ENCODE data around the gene OR6M1.

OR6M1 gene, protein sequence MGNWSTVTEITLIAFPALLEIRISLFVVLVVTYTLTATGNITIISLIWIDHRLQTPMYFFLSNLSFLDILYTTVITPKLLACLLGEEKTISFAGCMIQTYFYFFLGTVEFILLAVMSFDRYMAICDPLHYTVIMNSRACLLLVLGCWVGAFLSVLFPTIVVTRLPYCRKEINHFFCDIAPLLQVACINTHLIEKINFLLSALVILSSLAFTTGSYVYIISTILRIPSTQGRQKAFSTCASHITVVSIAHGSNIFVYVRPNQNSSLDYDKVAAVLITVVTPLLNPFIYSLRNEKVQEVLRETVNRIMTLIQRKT

DNA sequence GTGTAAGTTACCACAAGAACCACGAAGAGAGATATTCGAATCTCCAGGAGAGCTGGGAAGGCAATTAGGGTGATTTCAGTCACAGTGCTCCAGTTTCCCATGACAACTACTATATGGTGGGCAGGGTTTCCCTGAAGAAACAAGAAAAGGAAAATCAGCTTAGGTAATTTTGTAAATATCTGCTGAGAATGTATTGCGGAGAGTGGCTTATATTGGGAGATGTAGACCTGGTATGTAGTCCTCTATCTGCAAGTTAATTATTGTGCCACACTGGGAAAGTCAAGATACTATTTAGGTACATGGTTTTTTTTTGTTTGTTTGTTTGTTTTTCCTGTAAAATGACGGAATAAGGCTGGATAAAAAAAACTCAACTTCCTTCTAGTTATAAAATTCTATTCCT is at the start of gene OR6M1:
Gene OR6M1 (minus strand): TSS at position 101 of the 400 bp plus-strand sequence. CDS start 0 bp downstream, at position 101.
- no peaks in the 10 kb centered on the region for H3K9me3 ChIP-seq (ENCODE audit: control insufficient read depth, insufficient read depth, low read depth, low read length)
- CTCF ChIA-PET: no interaction called here
- H3K4me1 ChIP-seq (ENCODE audit: control insufficient read depth, insufficient read depth, low read length): no peaks in the 10 kb centered on the region
- TF ChIP-seq, protein P1, sequence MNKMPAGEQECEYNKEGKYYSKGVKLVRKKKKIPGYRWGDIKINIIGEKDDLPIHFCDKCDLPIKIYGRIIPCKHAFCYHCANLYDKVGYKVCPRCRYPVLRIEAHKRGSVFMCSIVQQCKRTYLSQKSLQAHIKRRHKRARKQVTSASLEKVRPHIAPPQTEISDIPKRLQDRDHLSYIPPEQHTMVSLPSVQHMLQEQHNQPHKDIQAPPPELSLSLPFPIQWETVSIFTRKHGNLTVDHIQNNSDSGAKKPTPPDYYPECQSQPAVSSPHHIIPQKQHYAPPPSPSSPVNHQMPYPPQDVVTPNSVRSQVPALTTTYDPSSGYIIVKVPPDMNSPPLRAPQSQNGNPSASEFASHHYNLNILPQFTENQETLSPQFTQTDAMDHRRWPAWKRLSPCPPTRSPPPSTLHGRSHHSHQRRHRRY (tag by site-specific recombination; IDR thresholded peaks at IDR 0.05): no peak
- TF ChIP-seq ZNF610 (tag by site-specific recombination; IDR thresholded peaks at IDR 0.05; ENCODE audit: borderline replicate concordance): no peak
- no peak for TF ChIP-seq ZNF391 (tag by site-specific recombination; IDR thresholded peaks at IDR 0.05; ENCODE audit: borderline replicate concordance, low read depth)
- no peak for TF ChIP-seq ZNF747 (tag by site-specific recombination; IDR thresholded peaks at IDR 0.05)
- TF ChIP-seq BCL11B (tag by site-specific recombination; IDR thresholded peaks at IDR 0.05; ENCODE audit: low read depth): no peak
- no peak for TF ChIP-seq ZNF223 (tag by site-specific recombination; IDR thresholded peaks at IDR 0.05)
- TF ChIP-seq ZBTB20 (tag by site-specific recombination; IDR thresholded peaks at IDR 0.05): no peak
- TF ChIP-seq WT1 (tag by site-specific recombination; IDR thresholded peaks at IDR 0.05): no peak
- TF ChIP-seq ZNF155 (tag by site-specific recombination; IDR thresholded peaks at IDR 0.05): no peak
- TF ChIP-seq ZNF404 (tag by site-specific recombination; IDR thresholded peaks at IDR 0.05): no peak
- no peak for TF ChIP-seq ZNF785 (tag by site-specific recombination; IDR thresholded peaks at IDR 0.05)
- H3K4me3 ChIP-seq (ENCODE audit: low read depth, low read length): no peak within 1 kb of the TSS
- H3K36me3 ChIP-seq (ENCODE audit: control insufficient read depth in 2 of 2, insufficient read depth in 1 of 2, low read length in 2 of 2): no peaks in the 10 kb centered on the region
- H3K27ac ChIP-seq (ENCODE audit: extremely low read depth, low read depth, low read length): no peak within 1 kb of the TSS
- POLR2A ChIA-PET: no interaction called here

DNA sequence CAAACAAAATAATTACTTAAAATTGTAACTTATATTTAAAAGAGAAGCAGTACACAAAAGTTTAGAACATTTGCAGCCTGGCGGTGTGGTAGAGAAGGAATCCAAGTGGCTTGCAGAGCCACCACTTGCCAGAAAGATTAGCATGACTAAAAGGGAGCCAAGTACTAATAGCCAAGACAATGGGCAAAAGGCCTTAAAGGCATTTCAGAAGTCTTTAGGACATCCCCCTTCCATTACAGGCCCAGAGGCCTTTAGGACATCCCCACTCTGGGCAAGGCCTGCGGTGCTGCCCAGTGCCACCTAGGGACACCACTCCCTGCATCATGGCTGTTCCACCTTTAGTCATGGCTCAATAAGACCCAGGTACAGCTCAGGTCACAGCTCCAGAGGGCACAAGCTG is 46.9 kb upstream of the OR6M1 start:
- POLR2A ChIA-PET: no interaction called here
- Histone ChIP-seq H3K36me3 (ENCODE audit: control insufficient read depth in 2 of 2, insufficient read depth in 1 of 2, low read length in 2 of 2) (no peaks in the 10 kb centered on the region), H3K4me3 (ENCODE audit: low read depth, low read length) (no peak overlapping the region), H3K9me3 (ENCODE audit: control insufficient read depth, insufficient read depth, low read depth, low read length) (no peaks in the 10 kb centered on the region), H3K4me1 (ENCODE audit: control insufficient read depth, insufficient read depth, low read length) (no peaks in the 10 kb centered on the region), H3K27ac (ENCODE audit: extremely low read depth, low read depth, low read length) (no peak overlapping the region)
- TF ChIP-seq ZNF585B (tag by site-specific recombination; IDR thresholded peaks at IDR 0.05): no peak
- TF ChIP-seq BCL11B (tag by site-specific recombination; IDR thresholded peaks at IDR 0.05; ENCODE audit: low read depth): no peak
- TF ChIP-seq, protein P2, sequence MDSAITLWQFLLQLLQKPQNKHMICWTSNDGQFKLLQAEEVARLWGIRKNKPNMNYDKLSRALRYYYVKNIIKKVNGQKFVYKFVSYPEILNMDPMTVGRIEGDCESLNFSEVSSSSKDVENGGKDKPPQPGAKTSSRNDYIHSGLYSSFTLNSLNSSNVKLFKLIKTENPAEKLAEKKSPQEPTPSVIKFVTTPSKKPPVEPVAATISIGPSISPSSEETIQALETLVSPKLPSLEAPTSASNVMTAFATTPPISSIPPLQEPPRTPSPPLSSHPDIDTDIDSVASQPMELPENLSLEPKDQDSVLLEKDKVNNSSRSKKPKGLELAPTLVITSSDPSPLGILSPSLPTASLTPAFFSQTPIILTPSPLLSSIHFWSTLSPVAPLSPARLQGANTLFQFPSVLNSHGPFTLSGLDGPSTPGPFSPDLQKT (IDR thresholded peaks at IDR 0.05; ENCODE audit: borderline replicate concordance, low read depth, low read length): no peak
- no peak for TF ChIP-seq HOXD13 (CRISPR knock-in tag; IDR thresholded peaks at IDR 0.05; ENCODE audit: borderline replicate concordance)
- TF ChIP-seq, protein P3, sequence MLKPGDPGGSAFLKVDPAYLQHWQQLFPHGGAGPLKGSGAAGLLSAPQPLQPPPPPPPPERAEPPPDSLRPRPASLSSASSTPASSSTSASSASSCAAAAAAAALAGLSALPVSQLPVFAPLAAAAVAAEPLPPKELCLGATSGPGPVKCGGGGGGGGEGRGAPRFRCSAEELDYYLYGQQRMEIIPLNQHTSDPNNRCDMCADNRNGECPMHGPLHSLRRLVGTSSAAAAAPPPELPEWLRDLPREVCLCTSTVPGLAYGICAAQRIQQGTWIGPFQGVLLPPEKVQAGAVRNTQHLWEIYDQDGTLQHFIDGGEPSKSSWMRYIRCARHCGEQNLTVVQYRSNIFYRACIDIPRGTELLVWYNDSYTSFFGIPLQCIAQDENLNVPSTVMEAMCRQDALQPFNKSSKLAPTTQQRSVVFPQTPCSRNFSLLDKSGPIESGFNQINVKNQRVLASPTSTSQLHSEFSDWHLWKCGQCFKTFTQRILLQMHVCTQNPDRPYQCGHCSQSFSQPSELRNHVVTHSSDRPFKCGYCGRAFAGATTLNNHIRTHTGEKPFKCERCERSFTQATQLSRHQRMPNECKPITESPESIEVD (tag by site-specific recombination; IDR thresholded peaks at IDR 0.05): no peak
- no peak for TF ChIP-seq ZSCAN30 (tag by site-specific recombination; IDR thresholded peaks at IDR 0.05)
- CTCF ChIA-PET: interaction anchor here (0.5 kb wide), 1 partner anchor 306 kb away, joined by 5 read pairs; no protein-coding TSS in a partner anchor

DNA sequence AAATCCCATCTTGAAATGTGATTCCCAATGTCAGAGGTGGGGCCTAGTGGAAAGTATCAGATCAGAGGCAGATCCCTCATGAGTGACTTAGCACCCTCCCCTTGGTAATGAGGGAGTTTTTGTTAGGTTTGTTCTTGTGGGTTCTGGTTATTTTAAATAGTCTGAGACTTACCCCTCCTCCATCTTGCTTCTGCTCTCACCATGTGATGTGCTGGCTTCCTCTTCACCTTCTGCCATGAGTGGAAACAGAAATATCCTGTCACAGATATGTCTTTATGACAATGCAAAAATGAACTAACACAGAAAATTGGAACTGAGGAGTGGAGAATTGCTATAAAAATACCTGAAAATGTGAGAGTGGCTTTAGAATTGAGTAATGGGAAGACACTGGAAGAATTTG is 46.2 kb upstream of the OR6M1 start:
- POLR2A ChIA-PET: no interaction called here
- no peaks in the 10 kb centered on the region for H3K4me1 ChIP-seq (ENCODE audit: control insufficient read depth, insufficient read depth, low read length)
- H3K27ac ChIP-seq (ENCODE audit: extremely low read depth, low read depth, low read length): no peak overlapping the region
- CTCF ChIA-PET: no interaction called here
- TF ChIP-seq GFI1B (tag by site-specific recombination; IDR thresholded peaks at IDR 0.05) (no peak), ZNF366 (tag by site-specific recombination; conservative IDR thresholded peaks at IDR 0.05) (no peak), ZSCAN30 (tag by site-specific recombination; IDR thresholded peaks at IDR 0.05) (no peak), ZNF155 (tag by site-specific recombination; IDR thresholded peaks at IDR 0.05) (no peak)
- TF ChIP-seq, protein P4, sequence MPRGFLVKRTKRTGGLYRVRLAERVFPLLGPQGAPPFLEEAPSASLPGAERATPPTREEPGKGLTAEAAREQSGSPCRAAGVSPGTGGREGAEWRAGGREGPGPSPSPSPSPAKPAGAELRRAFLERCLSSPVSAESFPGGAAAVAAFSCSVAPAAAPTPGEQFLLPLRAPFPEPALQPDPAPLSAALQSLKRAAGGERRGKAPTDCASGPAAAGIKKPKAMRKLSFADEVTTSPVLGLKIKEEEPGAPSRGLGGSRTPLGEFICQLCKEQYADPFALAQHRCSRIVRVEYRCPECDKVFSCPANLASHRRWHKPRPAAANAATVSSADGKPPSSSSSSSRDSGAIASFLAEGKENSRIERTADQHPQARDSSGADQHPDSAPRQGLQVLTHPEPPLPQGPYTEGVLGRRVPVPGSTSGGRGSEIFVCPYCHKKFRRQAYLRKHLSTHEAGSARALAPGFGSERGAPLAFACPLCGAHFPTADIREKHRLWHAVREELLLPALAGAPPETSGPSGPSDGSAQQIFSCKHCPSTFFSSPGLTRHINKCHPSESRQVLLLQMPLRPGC (tag by site-specific recombination; IDR thresholded peaks at IDR 0.05): no peak
- TF ChIP-seq, protein P5, sequence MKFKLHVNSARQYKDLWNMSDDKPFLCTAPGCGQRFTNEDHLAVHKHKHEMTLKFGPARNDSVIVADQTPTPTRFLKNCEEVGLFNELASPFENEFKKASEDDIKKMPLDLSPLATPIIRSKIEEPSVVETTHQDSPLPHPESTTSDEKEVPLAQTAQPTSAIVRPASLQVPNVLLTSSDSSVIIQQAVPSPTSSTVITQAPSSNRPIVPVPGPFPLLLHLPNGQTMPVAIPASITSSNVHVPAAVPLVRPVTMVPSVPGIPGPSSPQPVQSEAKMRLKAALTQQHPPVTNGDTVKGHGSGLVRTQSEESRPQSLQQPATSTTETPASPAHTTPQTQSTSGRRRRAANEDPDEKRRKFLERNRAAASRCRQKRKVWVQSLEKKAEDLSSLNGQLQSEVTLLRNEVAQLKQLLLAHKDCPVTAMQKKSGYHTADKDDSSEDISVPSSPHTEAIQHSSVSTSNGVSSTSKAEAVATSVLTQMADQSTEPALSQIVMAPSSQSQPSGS (tag by site-specific recombination; IDR thresholded peaks at IDR 0.05; ENCODE audit: low read depth): no peak
- no peak overlapping the region for H3K4me3 ChIP-seq (ENCODE audit: low read depth, low read length)
- no peaks in the 10 kb centered on the region for H3K36me3 ChIP-seq (ENCODE audit: control insufficient read depth in 2 of 2, insufficient read depth in 1 of 2, low read length in 2 of 2)
- no peaks in the 10 kb centered on the region for H3K9me3 ChIP-seq (ENCODE audit: control insufficient read depth, insufficient read depth, low read depth, low read length)

Measured in HEK293 (cell line).